H1 (cell line): Measurements from ENCODE around the gene POPDC2.
"Not testable (repeated sequence)": the region's sequence is repeated elsewhere in the genome, so short reads cannot be mapped to it uniquely, and the experiment has no call there.

Source experiments
- EGR1 ChIP-seq: IDR thresholded peaks from 2 replicates; pipeline ENCODE4 v1.6.1; 2011; ENCODE audit warnings: low read depth, low read length, borderline replicate concordance
- TEAD4 ChIP-seq: IDR thresholded peaks from 2 replicates; pipeline ENCODE4 v1.6.1; 2012; ENCODE audit warnings: low read depth, low read length, inconsistent platforms, mixed read lengths
- YY1 ChIP-seq: IDR thresholded peaks from 2 replicates; pipeline ENCODE4 v1.6.1; 2011; ENCODE audit warnings: low read depth, mild to moderate bottlenecking, low read length
- TF ChIP-seq, protein P1 (sequence below), 3 experiments: IDR thresholded peaks; 1 replicate in 2 of 3; 2 replicates in 1 of 3; pipeline versions ENCODE4 v1.5.1 to v1.6.1; 2011; ENCODE audit warnings: low read length in 3 of 3, mild to moderate bottlenecking in 3 of 3, inconsistent platforms in 2 of 3, low read depth in 1 of 3, moderate library complexity in 1 of 3; ENCODE audit not compliant: insufficient read depth in 1 of 3; ENCODE audit errors: control extremely low read depth in 1 of 3

GRCh38 chr3:119678209-119678608 lies 17.8 kb upstream of the POPDC2 start:
- not testable (repeated sequence) for TF ChIP-seq YY1, TEAD4, EGR1
- TF ChIP-seq, protein P1, sequence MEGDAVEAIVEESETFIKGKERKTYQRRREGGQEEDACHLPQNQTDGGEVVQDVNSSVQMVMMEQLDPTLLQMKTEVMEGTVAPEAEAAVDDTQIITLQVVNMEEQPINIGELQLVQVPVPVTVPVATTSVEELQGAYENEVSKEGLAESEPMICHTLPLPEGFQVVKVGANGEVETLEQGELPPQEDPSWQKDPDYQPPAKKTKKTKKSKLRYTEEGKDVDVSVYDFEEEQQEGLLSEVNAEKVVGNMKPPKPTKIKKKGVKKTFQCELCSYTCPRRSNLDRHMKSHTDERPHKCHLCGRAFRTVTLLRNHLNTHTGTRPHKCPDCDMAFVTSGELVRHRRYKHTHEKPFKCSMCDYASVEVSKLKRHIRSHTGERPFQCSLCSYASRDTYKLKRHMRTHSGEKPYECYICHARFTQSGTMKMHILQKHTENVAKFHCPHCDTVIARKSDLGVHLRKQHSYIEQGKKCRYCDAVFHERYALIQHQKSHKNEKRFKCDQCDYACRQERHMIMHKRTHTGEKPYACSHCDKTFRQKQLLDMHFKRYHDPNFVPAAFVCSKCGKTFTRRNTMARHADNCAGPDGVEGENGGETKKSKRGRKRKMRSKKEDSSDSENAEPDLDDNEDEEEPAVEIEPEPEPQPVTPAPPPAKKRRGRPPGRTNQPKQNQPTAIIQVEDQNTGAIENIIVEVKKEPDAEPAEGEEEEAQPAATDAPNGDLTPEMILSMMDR (IDR thresholded peaks at IDR 0.05; ENCODE audit: control extremely low read depth in 1 of 3, insufficient read depth in 1 of 3, low read depth in 1 of 3, low read length in 3 of 3): not testable (repeated sequence)
